ENCODE results near the gene KCNAB2. TPM values are rescaled to one million over a fixed set of nuclear protein-coding genes. Genes with fewer than 3 reads are reported as not detected.

Gene KCNAB2
- total RNA-seq, 4 donors from 2014 or later = 10.9 to 12.6 (median 11.7) TPM

DNA sequence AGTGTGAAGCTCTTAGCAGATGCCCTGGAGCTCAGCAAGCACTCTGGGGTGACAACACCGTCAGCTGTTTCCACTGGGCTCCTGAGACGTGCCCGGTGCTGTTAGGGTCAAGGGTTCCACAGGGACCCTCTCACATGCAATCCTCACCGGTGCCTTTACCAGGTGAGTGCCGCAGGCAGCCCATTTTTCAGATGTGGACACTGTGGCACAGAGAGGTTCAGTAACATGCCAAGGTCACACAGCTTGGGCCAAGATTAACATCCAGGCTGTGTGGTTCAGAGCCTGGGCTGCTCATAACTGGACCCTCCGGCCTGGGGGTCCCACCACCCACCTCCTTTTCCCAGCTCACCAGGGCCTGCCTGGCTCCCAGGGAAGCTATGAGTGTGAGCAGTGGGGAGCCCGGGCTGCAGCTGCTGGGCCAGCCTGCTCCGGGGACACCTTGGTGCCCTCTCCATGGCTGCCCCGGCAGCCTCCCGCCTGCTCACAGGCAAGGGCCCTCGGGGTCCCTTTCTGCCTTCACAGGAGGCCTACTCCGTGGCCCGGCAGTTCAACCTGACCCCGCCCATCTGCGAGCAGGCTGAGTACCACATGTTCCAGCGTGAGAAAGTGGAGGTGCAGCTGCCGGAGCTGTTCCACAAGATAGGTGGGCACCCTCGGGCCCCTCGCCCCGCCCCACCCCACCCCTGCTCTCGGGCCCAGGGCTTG is 49.3 kb downstream of the KCNAB2 start:
- ATAC-seq = no peak
- H3K4me1 ChIP-seq = no peaks in the 10 kb centered on the region
- no peak overlapping the region for H3K4me3 ChIP-seq
- peaks cover 6% of the 10 kb centered on the region for H3K27me3 ChIP-seq
- TF ChIP-seq, protein P1, sequence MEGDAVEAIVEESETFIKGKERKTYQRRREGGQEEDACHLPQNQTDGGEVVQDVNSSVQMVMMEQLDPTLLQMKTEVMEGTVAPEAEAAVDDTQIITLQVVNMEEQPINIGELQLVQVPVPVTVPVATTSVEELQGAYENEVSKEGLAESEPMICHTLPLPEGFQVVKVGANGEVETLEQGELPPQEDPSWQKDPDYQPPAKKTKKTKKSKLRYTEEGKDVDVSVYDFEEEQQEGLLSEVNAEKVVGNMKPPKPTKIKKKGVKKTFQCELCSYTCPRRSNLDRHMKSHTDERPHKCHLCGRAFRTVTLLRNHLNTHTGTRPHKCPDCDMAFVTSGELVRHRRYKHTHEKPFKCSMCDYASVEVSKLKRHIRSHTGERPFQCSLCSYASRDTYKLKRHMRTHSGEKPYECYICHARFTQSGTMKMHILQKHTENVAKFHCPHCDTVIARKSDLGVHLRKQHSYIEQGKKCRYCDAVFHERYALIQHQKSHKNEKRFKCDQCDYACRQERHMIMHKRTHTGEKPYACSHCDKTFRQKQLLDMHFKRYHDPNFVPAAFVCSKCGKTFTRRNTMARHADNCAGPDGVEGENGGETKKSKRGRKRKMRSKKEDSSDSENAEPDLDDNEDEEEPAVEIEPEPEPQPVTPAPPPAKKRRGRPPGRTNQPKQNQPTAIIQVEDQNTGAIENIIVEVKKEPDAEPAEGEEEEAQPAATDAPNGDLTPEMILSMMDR (IDR thresholded peaks at IDR 0.05) = no peak
- TF ChIP-seq EP300 (IDR thresholded peaks at IDR 0.05) (no peak), POLR2A (IDR thresholded peaks at IDR 0.05) (no peak), POLR2AphosphoS5 (IDR thresholded peaks at IDR 0.05) (no peak)
- 40% methylated on average over 1 of the region's 21 CpGs; no CpG with 5 or more reads in 1 of the 2 donors for WGBS, 2 donors (ENCODE audit: low coverage in 1 of 2)
- no peak overlapping the region for H3K27ac ChIP-seq
- peaks cover 0 to 10% of the 10 kb centered on the region in 2 donors for H3K36me3 ChIP-seq
- no peaks in the 10 kb centered on the region for H3K9me3 ChIP-seq

DNA sequence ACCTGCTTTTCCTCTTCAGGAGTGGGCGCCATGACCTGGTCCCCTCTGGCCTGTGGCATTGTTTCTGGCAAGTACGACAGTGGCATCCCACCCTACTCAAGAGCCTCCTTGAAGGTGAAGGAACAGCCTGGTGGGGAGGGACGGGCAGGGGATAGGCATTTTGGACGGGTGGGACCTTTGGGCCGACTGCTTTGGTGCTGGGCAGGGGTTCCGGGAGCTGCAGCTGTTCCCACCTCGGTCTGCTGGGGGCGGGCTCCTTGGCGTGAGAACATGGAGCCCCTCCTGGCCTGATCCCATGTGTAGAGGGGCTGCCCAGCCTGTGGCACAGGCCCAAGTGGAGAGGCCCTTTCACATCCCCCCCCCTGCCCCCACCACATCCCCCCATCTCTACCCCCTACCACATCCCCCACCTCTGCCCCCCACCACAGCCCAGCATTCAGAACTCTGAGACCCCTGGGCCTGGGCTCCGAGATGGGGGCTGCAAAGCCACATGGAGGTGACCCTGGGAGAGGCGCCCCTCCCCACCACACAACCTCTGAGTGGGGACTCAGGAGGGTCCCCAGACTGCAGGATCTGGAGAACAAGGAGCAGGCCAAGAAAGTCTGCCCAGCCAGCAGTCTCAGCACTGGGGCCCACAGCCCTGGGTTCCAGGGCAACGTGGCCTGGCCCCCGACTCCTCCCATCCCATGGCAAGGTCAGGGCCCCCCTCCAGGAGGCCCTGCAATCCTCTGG is 50.0 kb downstream of the KCNAB2 start:
- no peak for ATAC-seq
- WGBS, 2 donors (ENCODE audit: low coverage in 1 of 2) = 72% methylated on average over 5 of the region's 13 CpGs; no CpG with 5 or more reads in 1 of the 2 donors
- H3K27me3 ChIP-seq = peaks cover 14% of the 10 kb centered on the region

DNA sequence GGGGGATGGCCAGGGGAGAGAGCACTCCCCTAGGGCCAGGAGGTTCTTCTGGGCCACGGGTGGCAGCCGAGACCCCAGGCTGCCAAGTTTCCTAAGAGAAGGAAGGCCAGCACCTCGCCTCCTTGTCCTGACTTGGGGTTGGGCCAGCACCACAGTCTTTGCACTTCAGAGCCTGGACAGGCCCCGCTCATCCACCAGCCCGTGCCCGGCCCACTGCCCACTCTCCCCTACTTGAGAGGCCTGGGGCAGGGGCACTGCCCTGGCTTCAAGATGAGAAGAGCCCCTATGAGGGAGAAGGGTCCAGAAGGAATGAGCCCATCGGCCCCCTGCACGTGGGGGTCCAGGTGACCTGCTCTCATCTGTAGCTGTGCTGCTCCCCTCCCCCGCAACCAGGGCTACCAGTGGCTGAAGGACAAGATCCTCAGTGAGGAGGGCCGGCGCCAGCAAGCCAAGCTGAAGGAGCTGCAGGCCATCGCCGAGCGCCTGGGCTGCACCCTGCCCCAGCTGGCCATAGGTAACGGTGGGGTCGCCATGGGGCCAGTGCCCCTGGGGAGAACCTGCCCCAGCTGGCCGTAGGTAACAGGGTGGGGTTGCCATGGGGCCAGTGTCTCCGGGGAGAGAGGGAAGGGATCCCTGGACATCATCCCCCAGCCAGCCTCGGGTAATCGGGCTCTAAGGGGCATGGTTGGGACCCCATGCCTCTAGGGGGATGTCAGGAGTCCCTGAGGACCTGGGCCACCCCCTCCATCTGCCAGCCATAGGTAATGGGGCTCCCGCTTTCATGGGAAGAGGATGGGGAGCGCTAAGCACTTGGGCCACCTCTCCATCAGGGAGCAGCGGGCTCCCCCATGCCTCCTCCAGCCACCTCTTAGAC is 50.8 kb downstream of the KCNAB2 start:
- Histone ChIP-seq H3K27me3 (peaks cover 22% of the 10 kb centered on the region), H3K36me3 (peaks cover 0 to 5% of the 10 kb centered on the region in 2 donors), H3K9me3 (no peaks in the 10 kb centered on the region), H3K4me1 (no peaks in the 10 kb centered on the region), H3K4me3 (no peak overlapping the region), H3K27ac (no peak overlapping the region)
- no peak for ATAC-seq
- no CpG with 5 or more reads among the region's 23 CpGs for whole genome bisulfite sequencing, 2 donors (ENCODE audit: low coverage in 1 of 2)
- no peak for TF ChIP-seq POLR2AphosphoS5 (IDR thresholded peaks at IDR 0.05)
- no peak for TF ChIP-seq EP300 (IDR thresholded peaks at IDR 0.05)
- TF ChIP-seq, protein P1 (IDR thresholded peaks at IDR 0.05) = no peak
- TF ChIP-seq POLR2A (IDR thresholded peaks at IDR 0.05) = no peak

More for the DNA sequence above, 50.0 kb downstream of the KCNAB2 start:
- Histone ChIP-seq H3K27ac (no peak overlapping the region), H3K4me1 (no peaks in the 10 kb centered on the region), H3K36me3 (peaks cover 0 to 5% of the 10 kb centered on the region in 2 donors), H3K4me3 (no peak overlapping the region), H3K9me3 (no peaks in the 10 kb centered on the region)
- no peak for TF ChIP-seq POLR2A (IDR thresholded peaks at IDR 0.05)
- TF ChIP-seq POLR2AphosphoS5 (IDR thresholded peaks at IDR 0.05) = no peak
- TF ChIP-seq EP300 (IDR thresholded peaks at IDR 0.05) = no peak
- TF ChIP-seq, protein P1 (IDR thresholded peaks at IDR 0.05) = no peak

DNA sequence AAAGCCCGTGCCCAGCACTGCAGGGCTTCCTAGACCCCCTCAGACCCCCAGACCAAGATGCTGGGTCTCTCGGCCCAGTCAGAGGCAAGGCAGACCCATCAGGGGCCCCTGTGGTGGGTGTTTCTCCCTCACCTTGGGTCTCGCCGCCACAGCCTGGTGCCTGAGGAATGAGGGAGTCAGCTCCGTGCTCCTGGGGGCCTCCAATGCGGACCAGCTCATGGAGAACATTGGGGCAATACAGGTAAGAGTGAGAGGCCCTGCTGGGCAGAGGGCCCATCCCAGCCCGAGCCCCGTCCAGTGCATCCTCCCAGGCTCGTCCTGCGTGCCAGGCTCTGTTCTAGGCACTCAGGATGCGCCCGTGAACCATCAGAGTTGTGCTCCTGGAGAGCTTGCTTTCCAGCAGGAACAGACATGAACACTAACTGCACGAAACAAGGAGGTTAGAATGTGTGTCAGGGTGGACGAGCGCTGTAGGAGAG is 51.5 kb downstream of the KCNAB2 start:
- no peak overlapping the region for H3K4me3 ChIP-seq
- no peaks in the 10 kb centered on the region for H3K4me1 ChIP-seq
- peaks cover 28% of the 10 kb centered on the region for H3K27me3 ChIP-seq
- H3K9me3 ChIP-seq = no peaks in the 10 kb centered on the region
- peaks cover 0 to 5% of the 10 kb centered on the region in 2 donors for H3K36me3 ChIP-seq
- TF ChIP-seq, protein P1 (IDR thresholded peaks at IDR 0.05) = no peak
- no peak for TF ChIP-seq EP300 (IDR thresholded peaks at IDR 0.05)
- no peak overlapping the region for H3K27ac ChIP-seq
- no peak for ATAC-seq
- 81% methylated on average over 3 of the region's 15 CpGs; no CpG with 5 or more reads in 1 of the 2 donors for WGBS, 2 donors (ENCODE audit: low coverage in 1 of 2)
